ENCODE results near the gene BMP7. TPM values are rescaled to one million over a fixed set of nuclear protein-coding genes. Genes with fewer than 3 reads are reported as not detected.

BMP7 gene
- total RNA-seq, 1 donor from 2014 or later, result not detected

DNA sequence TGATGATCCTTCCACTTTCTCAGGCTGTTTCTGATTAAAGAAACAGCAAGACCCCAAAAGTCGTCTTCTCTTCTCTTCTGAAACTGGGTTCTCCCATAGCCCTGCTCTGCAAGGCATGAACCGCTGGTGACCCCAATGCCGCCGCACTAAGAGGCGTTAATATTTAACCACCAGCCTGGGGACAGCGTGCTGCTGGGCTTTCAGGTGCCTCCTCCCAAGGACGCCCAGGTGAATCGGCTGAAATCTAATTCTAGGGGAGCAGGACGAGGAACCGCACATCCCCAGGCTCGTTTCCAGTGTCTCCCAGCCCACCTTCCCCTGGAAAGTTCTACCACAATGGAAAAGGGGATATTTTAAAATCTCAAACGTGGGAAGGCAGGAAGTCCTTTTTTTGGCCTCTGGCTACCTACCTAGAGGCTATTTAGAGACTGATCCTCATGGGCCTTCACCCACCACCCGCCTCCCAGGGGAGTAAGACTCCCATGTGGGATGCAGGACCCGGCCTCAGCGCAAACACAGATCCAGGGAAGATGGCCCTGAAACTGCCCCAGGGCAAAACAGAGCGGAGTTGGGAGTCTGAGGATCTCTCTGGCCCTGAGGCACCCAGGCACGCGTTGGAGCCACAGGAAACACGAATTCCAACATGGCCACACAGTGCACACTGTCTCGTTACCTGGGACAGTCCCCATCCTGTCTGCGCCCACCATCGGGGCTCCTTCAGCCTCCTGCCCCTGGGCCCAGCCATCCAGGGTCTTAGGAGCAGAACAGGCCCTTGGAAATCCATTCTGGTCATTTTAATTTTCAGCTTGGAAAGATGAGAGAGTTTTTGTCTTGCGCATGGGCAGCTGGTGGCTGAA is 56.2 kb downstream of the BMP7 start:
- Mint-ChIP-seq H3K36me3 (ENCODE audit: low read depth) (no peaks in the 10 kb centered on the region), H3K27ac (no peak overlapping the region), H3K27me3 (peaks cover 9% of the 10 kb centered on the region), H3K4me1 (no peaks in the 10 kb centered on the region), H3K9me3 (no peaks in the 10 kb centered on the region), H3K4me3 (no peak overlapping the region)
- intact Hi-C loops (cut with micrococcal nuclease), result no loop called here
- TF ChIP-seq, protein P1, sequence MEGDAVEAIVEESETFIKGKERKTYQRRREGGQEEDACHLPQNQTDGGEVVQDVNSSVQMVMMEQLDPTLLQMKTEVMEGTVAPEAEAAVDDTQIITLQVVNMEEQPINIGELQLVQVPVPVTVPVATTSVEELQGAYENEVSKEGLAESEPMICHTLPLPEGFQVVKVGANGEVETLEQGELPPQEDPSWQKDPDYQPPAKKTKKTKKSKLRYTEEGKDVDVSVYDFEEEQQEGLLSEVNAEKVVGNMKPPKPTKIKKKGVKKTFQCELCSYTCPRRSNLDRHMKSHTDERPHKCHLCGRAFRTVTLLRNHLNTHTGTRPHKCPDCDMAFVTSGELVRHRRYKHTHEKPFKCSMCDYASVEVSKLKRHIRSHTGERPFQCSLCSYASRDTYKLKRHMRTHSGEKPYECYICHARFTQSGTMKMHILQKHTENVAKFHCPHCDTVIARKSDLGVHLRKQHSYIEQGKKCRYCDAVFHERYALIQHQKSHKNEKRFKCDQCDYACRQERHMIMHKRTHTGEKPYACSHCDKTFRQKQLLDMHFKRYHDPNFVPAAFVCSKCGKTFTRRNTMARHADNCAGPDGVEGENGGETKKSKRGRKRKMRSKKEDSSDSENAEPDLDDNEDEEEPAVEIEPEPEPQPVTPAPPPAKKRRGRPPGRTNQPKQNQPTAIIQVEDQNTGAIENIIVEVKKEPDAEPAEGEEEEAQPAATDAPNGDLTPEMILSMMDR (IDR thresholded peaks at IDR 0.05), result no peak
- DNase-seq, result no peak
- ATAC-seq (ENCODE audit: low read depth), result no peak
- POLR2A ChIA-PET, result no interaction called here
- CTCF ChIA-PET, result no interaction called here

DNA sequence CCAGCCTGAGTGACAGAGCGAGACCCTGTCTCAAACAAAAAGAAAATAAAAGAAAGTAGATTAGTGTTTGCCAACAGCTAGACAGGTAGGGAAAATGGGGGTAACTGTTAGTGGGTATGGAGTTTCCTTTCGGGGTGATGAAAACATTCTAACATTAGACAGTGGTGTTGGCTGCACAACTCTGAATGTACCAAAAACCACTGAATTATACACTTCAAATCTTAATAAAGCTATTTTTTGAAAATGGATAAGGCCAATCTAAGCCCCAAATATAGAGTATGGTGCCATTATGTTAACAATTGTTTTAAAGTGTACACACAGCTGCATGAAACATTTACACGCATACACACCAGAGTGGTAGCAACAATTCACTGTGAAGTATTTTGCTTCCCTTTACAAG is 57.0 kb downstream of the BMP7 start:
- CTCF ChIA-PET, result no interaction called here
- no peaks in the 10 kb centered on the region for H3K36me3 Mint-ChIP-seq (ENCODE audit: low read depth)
- no peak for ATAC-seq (ENCODE audit: low read depth)
- no peak overlapping the region for H3K27ac Mint-ChIP-seq
- H3K4me1 Mint-ChIP-seq, result no peaks in the 10 kb centered on the region
- peaks cover 7% of the 10 kb centered on the region for H3K27me3 Mint-ChIP-seq
- TF ChIP-seq, protein P1 (IDR thresholded peaks at IDR 0.05), result no peak
- DNase-seq, result no peak
- intact Hi-C loops (cut with micrococcal nuclease), result no loop called here
- no peak overlapping the region for H3K4me3 Mint-ChIP-seq
- H3K9me3 Mint-ChIP-seq, result no peaks in the 10 kb centered on the region
- POLR2A ChIA-PET, result no interaction called here

DNA sequence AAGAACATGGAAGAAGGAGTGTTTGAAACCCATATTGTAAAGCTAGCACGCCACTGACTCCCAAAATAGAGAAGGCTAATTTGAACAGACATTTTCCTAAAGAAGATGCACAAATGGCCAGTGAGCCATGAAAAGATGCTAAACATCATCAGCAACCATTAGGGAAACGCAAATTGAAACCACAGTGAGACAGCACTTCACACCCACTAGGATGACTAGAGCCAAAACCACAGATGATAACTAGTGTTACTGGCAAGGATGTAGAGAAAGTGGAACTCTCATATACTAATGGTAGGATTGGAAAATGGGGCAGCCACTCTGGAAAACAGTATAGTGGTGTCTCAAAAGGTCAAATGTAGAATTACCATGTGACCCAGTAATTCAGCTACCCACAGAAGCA is 58.2 kb downstream of the BMP7 start:
- no peaks in the 10 kb centered on the region for H3K36me3 Mint-ChIP-seq (ENCODE audit: low read depth)
- no peak overlapping the region for H3K4me3 Mint-ChIP-seq
- no peak for ATAC-seq (ENCODE audit: low read depth)
- TF ChIP-seq, protein P1 (IDR thresholded peaks at IDR 0.05), result no peak
- ChIA-PET CTCF (no interaction called here), POLR2A (no interaction called here)
- peaks cover 5% of the 10 kb centered on the region for H3K27me3 Mint-ChIP-seq
- no peaks in the 10 kb centered on the region for H3K4me1 Mint-ChIP-seq
- DNase-seq, result no peak
- H3K27ac Mint-ChIP-seq, result no peak overlapping the region
- no peaks in the 10 kb centered on the region for H3K9me3 Mint-ChIP-seq
- intact Hi-C loops (cut with micrococcal nuclease), result no loop called here

DNA sequence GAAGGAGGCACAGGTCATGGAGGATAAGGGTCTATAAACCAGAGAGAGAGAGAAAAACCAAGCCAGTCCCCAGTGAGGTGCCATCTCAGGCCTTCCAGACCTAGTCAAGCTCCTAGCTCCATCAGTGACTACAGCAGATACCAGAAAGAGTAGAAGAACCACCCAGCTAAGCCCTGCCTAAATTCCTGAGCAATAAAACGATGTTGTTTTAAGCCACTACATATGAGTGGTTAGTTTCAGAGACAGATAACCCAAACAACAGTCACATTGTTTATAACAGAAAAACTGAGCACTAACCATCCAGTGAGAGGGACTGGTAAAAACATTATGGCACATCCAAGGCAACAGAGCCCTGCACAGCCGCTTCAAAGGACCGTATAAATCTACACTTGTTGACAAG is 59.2 kb downstream of the BMP7 start:
- DNase-seq, result no peak
- TF ChIP-seq, protein P1 (IDR thresholded peaks at IDR 0.05), result no peak
- intact Hi-C loops (cut with micrococcal nuclease), result no loop called here
- Mint-ChIP-seq H3K4me1 (no peaks in the 10 kb centered on the region), H3K27me3 (peaks cover 5% of the 10 kb centered on the region), H3K4me3 (no peak overlapping the region), H3K27ac (no peak overlapping the region), H3K36me3 (ENCODE audit: low read depth) (no peaks in the 10 kb centered on the region), H3K9me3 (no peaks in the 10 kb centered on the region)
- ATAC-seq (ENCODE audit: low read depth), result no peak
- ChIA-PET CTCF (no interaction called here), POLR2A (no interaction called here)

DNA sequence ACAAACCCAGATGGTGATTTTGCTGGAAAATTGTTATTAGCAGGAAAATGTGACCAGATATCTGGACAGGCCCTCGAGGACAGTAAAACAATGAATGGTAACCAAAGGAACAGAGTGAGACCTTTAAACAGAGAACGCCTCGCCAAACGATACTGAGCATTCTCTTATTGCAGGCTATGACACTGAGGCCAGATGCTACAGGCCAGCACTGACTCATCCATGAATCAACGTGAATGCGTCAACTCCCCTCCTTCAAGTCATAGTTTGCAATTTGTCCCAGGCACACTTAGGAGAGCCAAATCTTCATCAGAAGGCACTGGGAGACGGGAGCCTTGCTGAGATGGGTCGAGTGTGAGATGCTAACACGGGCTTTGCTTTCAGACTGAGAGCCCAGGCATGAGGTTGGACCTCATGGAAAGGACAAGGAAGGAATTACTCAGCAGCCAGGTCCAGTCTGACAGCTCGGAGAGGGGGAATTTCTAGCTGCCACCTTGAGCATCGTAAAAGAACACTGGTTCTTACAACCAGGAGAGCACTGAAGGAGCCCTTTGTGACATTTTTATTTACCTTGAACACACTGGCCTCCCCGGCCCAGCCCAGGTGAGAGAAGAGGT is 60.7 kb downstream of the BMP7 start:
- Mint-ChIP-seq H3K27me3 (no peaks in the 10 kb centered on the region), H3K4me1 (no peaks in the 10 kb centered on the region), H3K36me3 (ENCODE audit: low read depth) (no peaks in the 10 kb centered on the region), H3K9me3 (no peaks in the 10 kb centered on the region), H3K27ac (no peak overlapping the region), H3K4me3 (no peak overlapping the region)
- intact Hi-C loops (cut with micrococcal nuclease), result no loop called here
- ChIA-PET CTCF (no interaction called here), POLR2A (no interaction called here)
- TF ChIP-seq, protein P1 (IDR thresholded peaks at IDR 0.05), result no peak
- ATAC-seq (ENCODE audit: low read depth), result no peak
- no peak for DNase-seq
